NCI-H1092 treated with DMSO at 0.1 percent for 48 hours (cell line): ENCODE results near the gene UGT2B28.
"Not testable (repeated sequence)": the region's sequence is repeated elsewhere in the genome, so short reads cannot be mapped to it uniquely, and the experiment has no call there.

Experiments
- DNase-seq: peaks from one replicate; lab custom pipeline; 2025; lab: John Stamatoyannopoulos, UW

Gene UGT2B28

GRCh38 chr4:69343558-69344420 is 63.5 kb downstream of the UGT2B28 start:
- not testable (repeated sequence) for DNase-seq
